ENCODE results near the gene PDHX.

The PDHX gene

DNA sequence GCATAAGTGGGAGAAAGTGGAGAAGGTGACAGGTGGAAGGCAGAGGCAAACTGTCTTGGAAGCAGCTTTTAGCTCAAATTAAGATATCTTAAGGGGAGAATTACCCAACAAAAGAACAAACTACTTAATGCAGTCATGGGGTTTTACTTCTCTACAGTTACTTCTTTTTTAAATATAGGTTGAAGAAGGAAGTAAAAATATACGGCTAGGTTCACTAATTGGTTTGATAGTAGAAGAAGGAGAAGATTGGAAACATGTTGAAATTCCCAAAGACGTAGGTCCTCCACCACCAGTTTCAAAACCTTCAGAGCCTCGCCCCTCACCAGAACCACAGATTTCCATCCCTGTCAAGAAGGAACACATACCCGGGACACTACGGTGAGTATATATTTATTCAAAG is 40.8 kb downstream of the PDHX start:
- TF ChIP-seq, protein P1, sequence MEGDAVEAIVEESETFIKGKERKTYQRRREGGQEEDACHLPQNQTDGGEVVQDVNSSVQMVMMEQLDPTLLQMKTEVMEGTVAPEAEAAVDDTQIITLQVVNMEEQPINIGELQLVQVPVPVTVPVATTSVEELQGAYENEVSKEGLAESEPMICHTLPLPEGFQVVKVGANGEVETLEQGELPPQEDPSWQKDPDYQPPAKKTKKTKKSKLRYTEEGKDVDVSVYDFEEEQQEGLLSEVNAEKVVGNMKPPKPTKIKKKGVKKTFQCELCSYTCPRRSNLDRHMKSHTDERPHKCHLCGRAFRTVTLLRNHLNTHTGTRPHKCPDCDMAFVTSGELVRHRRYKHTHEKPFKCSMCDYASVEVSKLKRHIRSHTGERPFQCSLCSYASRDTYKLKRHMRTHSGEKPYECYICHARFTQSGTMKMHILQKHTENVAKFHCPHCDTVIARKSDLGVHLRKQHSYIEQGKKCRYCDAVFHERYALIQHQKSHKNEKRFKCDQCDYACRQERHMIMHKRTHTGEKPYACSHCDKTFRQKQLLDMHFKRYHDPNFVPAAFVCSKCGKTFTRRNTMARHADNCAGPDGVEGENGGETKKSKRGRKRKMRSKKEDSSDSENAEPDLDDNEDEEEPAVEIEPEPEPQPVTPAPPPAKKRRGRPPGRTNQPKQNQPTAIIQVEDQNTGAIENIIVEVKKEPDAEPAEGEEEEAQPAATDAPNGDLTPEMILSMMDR (IDR thresholded peaks at IDR 0.05; ENCODE audit: borderline replicate concordance, insufficient read depth, low read depth, low read length) = no peak
- no peak overlapping the region for H3K4me3 ChIP-seq (ENCODE audit: low read depth, low read length)

DNA sequence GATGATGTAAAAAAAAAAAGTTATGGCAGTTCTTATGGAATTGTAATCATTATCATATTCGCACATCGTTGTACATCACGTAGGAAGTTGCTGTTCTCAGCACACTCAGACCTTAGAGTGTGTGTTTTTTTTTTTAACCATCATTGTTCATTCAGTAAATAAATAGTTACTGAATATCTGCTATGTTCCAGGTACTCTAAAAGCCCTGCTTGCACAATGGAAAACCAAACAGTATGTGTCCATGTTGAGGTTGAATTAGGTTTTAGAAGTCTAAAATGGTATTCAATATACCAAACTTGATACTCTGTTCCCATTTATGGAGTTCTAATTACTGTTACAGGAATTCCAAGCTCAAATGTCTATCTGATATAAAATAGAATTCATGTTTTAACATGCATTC is 41.2 kb downstream of the PDHX start:
- no peak overlapping the region for H3K4me3 ChIP-seq (ENCODE audit: low read depth, low read length)
- TF ChIP-seq, protein P1 (IDR thresholded peaks at IDR 0.05; ENCODE audit: borderline replicate concordance, insufficient read depth, low read depth, low read length) = no peak

DNA sequence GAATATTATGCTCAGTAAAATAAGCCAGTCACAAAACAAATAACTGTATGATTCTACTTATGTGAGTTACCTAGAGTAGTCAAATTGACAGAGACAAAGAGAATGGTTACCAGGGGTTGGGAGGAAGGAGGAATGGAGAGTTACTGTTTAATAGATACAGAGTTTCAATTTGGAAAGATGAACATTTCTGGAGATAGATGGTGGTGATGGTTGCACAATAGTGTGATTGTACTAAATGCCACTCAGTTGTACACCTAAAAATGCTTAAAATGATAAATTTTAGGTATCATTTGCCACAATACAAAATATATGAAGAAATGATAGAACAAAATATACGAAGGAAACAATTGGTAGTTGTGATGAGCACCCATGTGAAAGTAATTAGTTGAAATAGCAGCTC is 43.4 kb downstream of the PDHX start:
- H3K4me3 ChIP-seq (ENCODE audit: low read depth, low read length) = no peak overlapping the region
- TF ChIP-seq, protein P1 (IDR thresholded peaks at IDR 0.05; ENCODE audit: borderline replicate concordance, insufficient read depth, low read depth, low read length) = no peak

GRCh38 chr11:34960277-34960676 is 43.9 kb downstream of the PDHX start:
- TF ChIP-seq, protein P1 (IDR thresholded peaks at IDR 0.05; ENCODE audit: borderline replicate concordance, insufficient read depth, low read depth, low read length) = no peak
- H3K4me3 ChIP-seq (ENCODE audit: low read depth, low read length) = no peak overlapping the region

- no peak overlapping the region for H3K4me3 ChIP-seq (ENCODE audit: low read depth, low read length)
- TF ChIP-seq, protein P1 (IDR thresholded peaks at IDR 0.05; ENCODE audit: borderline replicate concordance, insufficient read depth, low read depth, low read length) = no peak
These were observed 45.6 kb downstream of the PDHX start for GRCh38 chr11:34962034-34962433.

DNA sequence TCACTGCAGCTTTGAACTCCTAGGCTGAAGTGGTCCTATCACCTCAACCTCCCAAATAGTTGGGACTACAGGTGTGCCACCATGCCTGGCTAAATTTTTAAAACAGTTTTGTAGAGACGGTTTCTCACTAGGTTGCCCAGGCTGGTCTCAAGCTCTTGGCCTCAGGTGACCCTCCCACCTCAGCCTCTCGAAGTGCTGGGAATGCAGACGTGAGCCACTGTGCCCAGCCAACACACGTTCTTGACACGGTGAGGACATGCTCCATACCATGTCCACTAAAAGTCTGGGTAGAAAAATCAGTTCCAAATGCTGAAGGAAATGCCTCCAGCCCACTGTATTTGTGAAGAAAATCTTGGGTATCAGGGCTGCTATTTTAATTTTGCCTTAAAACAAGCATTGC is 46.9 kb downstream of the PDHX start:
- no peak overlapping the region for H3K4me3 ChIP-seq (ENCODE audit: low read depth, low read length)
- TF ChIP-seq, protein P1 (IDR thresholded peaks at IDR 0.05; ENCODE audit: borderline replicate concordance, insufficient read depth, low read depth, low read length) = no peak

DNA sequence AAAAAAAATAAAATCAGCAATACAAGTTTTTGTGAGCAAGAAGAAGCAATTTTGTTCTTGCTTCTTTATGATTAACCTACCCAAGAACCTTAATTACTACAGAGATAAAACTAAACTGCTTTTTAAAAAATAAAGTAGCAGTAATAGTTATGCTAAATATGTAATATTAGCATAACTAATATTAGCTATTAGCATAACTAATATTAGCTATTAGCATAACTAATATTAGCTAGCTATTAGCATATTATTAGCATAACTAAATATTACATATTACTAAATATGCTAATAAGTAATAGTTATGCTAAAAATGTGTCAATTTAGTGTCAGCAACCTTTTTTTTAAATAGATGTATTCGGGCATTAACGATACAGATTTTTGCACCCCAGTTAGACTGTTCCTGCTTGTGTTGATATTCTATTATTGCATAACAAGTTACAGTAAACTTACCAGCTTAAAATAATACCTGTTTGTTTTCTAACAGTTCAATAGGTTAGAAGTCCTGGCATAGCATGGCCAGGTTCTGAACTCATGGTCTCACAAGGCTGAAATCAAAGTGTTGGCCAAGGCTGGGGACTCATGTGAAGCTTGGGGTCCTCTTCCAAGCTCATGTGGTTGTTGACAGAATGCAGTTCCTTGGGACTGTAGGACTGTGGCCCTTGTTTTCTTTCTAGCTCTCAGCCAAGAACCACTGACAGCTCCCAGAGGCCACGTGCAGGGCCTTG is 48.4 kb downstream of the PDHX start:
- no peak overlapping the region for H3K4me3 ChIP-seq (ENCODE audit: low read depth, low read length)
- TF ChIP-seq, protein P1 (IDR thresholded peaks at IDR 0.05; ENCODE audit: borderline replicate concordance, insufficient read depth, low read depth, low read length) = no peak
